Natural killer cell treated with Interleukin-12 subunit alpha and Interleukin-12 subunit beta and Interleukin-15 and Interleukin-18, amount 100 ng/mL, for 72 hours (primary cell): ENCODE data around the gene NTPCR. TPM values are rescaled to one million over a fixed set of nuclear protein-coding genes. Genes with fewer than 3 reads are reported as not detected.

Source experiments
- ATAC-seq, 2 donors: fragments of 150-1000 bp; cut with Tn5 transposase in 1 of 2; sonication (Bioruptor Pico), chemical (Tn5 transposase) in 1 of 2; 2 replicates each; pipeline ENCODE4 v1.10.0; 2021
- DNase-seq: peaks from one replicate; pipeline ENCODE4 v3.0.0; 2022; ENCODE audit warnings: low spot score
- H3K27ac Mint-ChIP-seq, 2 donors: 1 replicate in 1 of 2; 2 replicates in 1 of 2; pipeline ENCODE4 v1.8.0; 2022; ENCODE audit warnings: mixed read lengths in 2 of 2, mild to moderate bottlenecking in 1 of 2, moderate library complexity in 1 of 2
- H3K27me3 Mint-ChIP-seq, 2 donors: 1 replicate in 1 of 2; 2 replicates in 1 of 2; pipeline ENCODE4 v1.8.0; 2022; ENCODE audit warnings: mixed read lengths in 2 of 2
- H3K36me3 Mint-ChIP-seq: one replicate; pipeline ENCODE4 v1.8.0; 2022; ENCODE audit warnings: mixed read lengths
- H3K4me1 Mint-ChIP-seq, 2 donors: 1 replicate in 1 of 2; 2 replicates in 1 of 2; pipeline ENCODE4 v1.8.0; 2022; ENCODE audit warnings: low read depth in 2 of 2, mixed read lengths in 2 of 2, mild to moderate bottlenecking in 1 of 2
- H3K4me3 Mint-ChIP-seq: one replicate; pipeline ENCODE4 v1.8.0; 2022; ENCODE audit warnings: mixed read lengths
- H3K9me3 Mint-ChIP-seq: 2 replicates; pipeline ENCODE4 v1.8.0; 2022; ENCODE audit warnings: mixed read lengths
- total RNA-seq, 2 donors: library from RNA; stranded (reverse); gene quantifications; one replicate each; pipeline ENCODE4 v1.2.3, GENCODE V29; 2022

NTPCR gene
- total RNA-seq, 2 donors from 2014 or later = 27.4 to 41.6 TPM

- DNase-seq = no peak
- Mint-ChIP-seq H3K27me3 (peaks cover 18 to 23% of the 10 kb centered on the region in 2 donors), H3K27ac (peak overlapping the region in 1 of 2 donors; percentile 28), H3K9me3 (no peaks in the 10 kb centered on the region), H3K4me3 (no peak overlapping the region), H3K36me3 (no peaks in the 10 kb centered on the region), H3K4me1 (peaks cover 7 to 35% of the 10 kb centered on the region in 2 donors)
- ATAC-seq = peak in 1 of 2 donors; percentile 51
These were observed 12.6 kb upstream of the NTPCR start for GRCh38 chr1:232937741-232938375.

- Mint-ChIP-seq H3K27ac (peak overlapping the region in 1 of 2 donors; percentile 71), H3K4me3 (no peak overlapping the region), H3K36me3 (no peaks in the 10 kb centered on the region), H3K9me3 (no peaks in the 10 kb centered on the region), H3K4me1 (peaks cover 18 to 46% of the 10 kb centered on the region in 2 donors), H3K27me3 (peaks cover 17 to 23% of the 10 kb centered on the region in 2 donors)
- DNase-seq (no peak), ATAC-seq (no peak)
These were observed 11.5 kb upstream of the NTPCR start for GRCh38 chr1:232938926-232939325.

GRCh38 chr1:232939748-232940147, 10.7 kb upstream of the NTPCR start:
- peak overlapping the region in 1 of 2 donors; percentile 64 for H3K27ac Mint-ChIP-seq
- DNase-seq = no peak
- no peaks in the 10 kb centered on the region for H3K36me3 Mint-ChIP-seq
- ATAC-seq = no peak
- no peaks in the 10 kb centered on the region for H3K9me3 Mint-ChIP-seq
- peaks cover 26 to 53% of the 10 kb centered on the region in 2 donors for H3K4me1 Mint-ChIP-seq
- peak overlapping the region; percentile 28 for H3K4me3 Mint-ChIP-seq
- H3K27me3 Mint-ChIP-seq = peaks cover 15 to 23% of the 10 kb centered on the region in 2 donors

GRCh38 chr1:232940262-232940661, 10.1 kb upstream of the NTPCR start:
- Mint-ChIP-seq H3K27me3 (peaks cover 15 to 23% of the 10 kb centered on the region in 2 donors), H3K36me3 (no peaks in the 10 kb centered on the region), H3K4me1 (peaks cover 28 to 53% of the 10 kb centered on the region in 2 donors), H3K4me3 (no peak overlapping the region), H3K9me3 (no peaks in the 10 kb centered on the region), H3K27ac (peak overlapping the region in 1 of 2 donors; percentile 64)
- DNase-seq = no peak
- ATAC-seq = no peak

- Mint-ChIP-seq H3K4me1 (peaks cover 36 to 58% of the 10 kb centered on the region in 2 donors), H3K27ac (peak overlapping the region; percentile 94 to 95), H3K9me3 (no peaks in the 10 kb centered on the region), H3K36me3 (peaks cover 6% of the 10 kb centered on the region), H3K27me3 (peaks cover 11 to 16% of the 10 kb centered on the region in 2 donors), H3K4me3 (no peak overlapping the region)
- DNase-seq = no peak
- ATAC-seq = no peak
These were observed 7.8 kb upstream of the NTPCR start for GRCh38 chr1:232942413-232943294.

GRCh38 chr1:232943679-232944252, 6.6 kb upstream of the NTPCR start:
- Mint-ChIP-seq H3K4me3 (peak overlapping the region; percentile 80), H3K36me3 (peaks cover 6% of the 10 kb centered on the region), H3K4me1 (peaks cover 36 to 53% of the 10 kb centered on the region in 2 donors), H3K27ac (peak overlapping the region; percentile 94 to 95), H3K9me3 (no peaks in the 10 kb centered on the region), H3K27me3 (peaks cover 7 to 10% of the 10 kb centered on the region in 2 donors)
- DNase-seq (peak; percentile 84), ATAC-seq (peak; percentile 80 to 86)

GRCh38 chr1:232944347-232944746, 6.1 kb upstream of the NTPCR start:
- Mint-ChIP-seq H3K27ac (peak overlapping the region; percentile 94 to 95), H3K4me3 (peak overlapping the region; percentile 80), H3K27me3 (peaks cover 7 to 10% of the 10 kb centered on the region in 2 donors), H3K36me3 (peaks cover 6% of the 10 kb centered on the region), H3K9me3 (no peaks in the 10 kb centered on the region), H3K4me1 (peaks cover 40 to 56% of the 10 kb centered on the region in 2 donors)
- DNase-seq (peak; percentile 77), ATAC-seq (peak; percentile 77 to 82)

GRCh38 chr1:232949636-232950196, 695 bp upstream of the NTPCR start:
- peaks cover 6% of the 10 kb centered on the region for H3K36me3 Mint-ChIP-seq
- no peaks in the 10 kb centered on the region for H3K27me3 Mint-ChIP-seq
- H3K27ac Mint-ChIP-seq = peak overlapping the region; percentile 93 to 98
- no peak for ATAC-seq
- peaks cover 48% of the 10 kb centered on the region in 2 donors for H3K4me1 Mint-ChIP-seq
- no peak for DNase-seq
- H3K4me3 Mint-ChIP-seq = peak overlapping the region; percentile 97
- H3K9me3 Mint-ChIP-seq = no peaks in the 10 kb centered on the region

GRCh38 chr1:232951180-232951579, 769 bp downstream of the NTPCR start:
- peak overlapping the region; percentile 97 for H3K4me3 Mint-ChIP-seq
- H3K27me3 Mint-ChIP-seq = no peaks in the 10 kb centered on the region
- ATAC-seq (peak; percentile 16 to 36), DNase-seq (no peak)
- H3K9me3 Mint-ChIP-seq = no peaks in the 10 kb centered on the region
- H3K4me1 Mint-ChIP-seq = peaks cover 40 to 43% of the 10 kb centered on the region in 2 donors
- H3K36me3 Mint-ChIP-seq = peaks cover 1% of the 10 kb centered on the region
- peak overlapping the region; percentile 93 to 98 for H3K27ac Mint-ChIP-seq

- ATAC-seq = no peak
- DNase-seq = no peak
- Mint-ChIP-seq H3K27ac (peak overlapping the region; percentile 93 to 98), H3K4me1 (peaks cover 38 to 41% of the 10 kb centered on the region in 2 donors), H3K27me3 (no peaks in the 10 kb centered on the region), H3K4me3 (peak overlapping the region; percentile 97), H3K36me3 (no peaks in the 10 kb centered on the region), H3K9me3 (no peaks in the 10 kb centered on the region)
These were observed 1.2 kb downstream of the NTPCR start for GRCh38 chr1:232951605-232952004.

- Mint-ChIP-seq H3K4me1 (peaks cover 38 to 41% of the 10 kb centered on the region in 2 donors), H3K9me3 (no peaks in the 10 kb centered on the region), H3K36me3 (peaks cover 11% of the 10 kb centered on the region), H3K27me3 (no peaks in the 10 kb centered on the region), H3K27ac (peak overlapping the region; percentile 49 to 98), H3K4me3 (peak overlapping the region; percentile 97)
- DNase-seq (no peak), ATAC-seq (no peak)
These were observed 2.4 kb downstream of the NTPCR start for GRCh38 chr1:232952514-232953499.

GRCh38 chr1:232954594-232955365, 4.4 kb downstream of the NTPCR start:
- no peak for ATAC-seq
- Mint-ChIP-seq H3K9me3 (peaks cover 3% of the 10 kb centered on the region), H3K4me1 (peaks cover 31 to 36% of the 10 kb centered on the region in 2 donors), H3K4me3 (no peak overlapping the region), H3K36me3 (peaks cover 27% of the 10 kb centered on the region), H3K27me3 (no peaks in the 10 kb centered on the region), H3K27ac (peak overlapping the region in 1 of 2 donors; percentile 9)
- no peak for DNase-seq
